CD14-positive monocyte (primary cell): ENCODE results near the gene NTRK2. TPM values are rescaled to one million over a fixed set of nuclear protein-coding genes. Genes with fewer than 3 reads are reported as not detected.

Experiments used
- DNase-seq, 3 donors: peaks; one replicate each; pipeline ENCODE4 v3.0.0-alpha.2; 2011 to 2022
- H2AFZ ChIP-seq: 2 replicates; pipeline ENCODE4 v1.6.0; 2012; ENCODE audit warnings: mild to moderate bottlenecking, low read depth, low read length, inconsistent platforms; ENCODE audit not compliant: insufficient read depth, poor library complexity, severe bottlenecking
- H3K27ac ChIP-seq, 2 donors: 1 replicate in 1 of 2; 2 replicates in 1 of 2; pipeline ENCODE4 v1.5.1; 2012 to 2013; ENCODE audit warnings: low read length in 2 of 2, control low read depth in 1 of 2, inconsistent platforms in 1 of 2, low read depth in 1 of 2, mild to moderate bottlenecking in 1 of 2
- H3K27me3 ChIP-seq, 2 donors: one replicate each; pipeline versions ENCODE4 v1.6.0 to v1.6.1; 2011 to 2013; ENCODE audit warnings: low read length in 2 of 2; ENCODE audit not compliant: control insufficient read depth in 2 of 2, insufficient read depth in 2 of 2
- H3K36me3 ChIP-seq, 2 donors: replicated peaks in 1 of 2; 1 replicate in 1 of 2; 2 replicates in 1 of 2; pipeline versions ENCODE4 v1.5.1 to v1.6.1; 2012 to 2013; ENCODE audit warnings: low read length in 2 of 2, control low read depth in 1 of 2, inconsistent platforms in 1 of 2, mild to moderate bottlenecking in 1 of 2; ENCODE audit not compliant: insufficient read depth in 2 of 2, control insufficient read depth in 1 of 2
- H3K4me1 ChIP-seq, 2 donors: 1 replicate in 1 of 2; 2 replicates in 1 of 2; pipeline versions ENCODE4 v1.5.1 to v1.6.1; 2012 to 2013; ENCODE audit warnings: low read length in 2 of 2, control low read depth in 1 of 2, inconsistent platforms in 1 of 2, mild to moderate bottlenecking in 1 of 2, moderate library complexity in 1 of 2; ENCODE audit not compliant: insufficient read depth in 2 of 2, control insufficient read depth in 1 of 2
- H3K4me2 ChIP-seq: replicated peaks from 2 replicates; pipeline ENCODE3; 2012; ENCODE audit warnings: low read length, moderate library complexity, mild to moderate bottlenecking; ENCODE audit not compliant: poor library complexity, severe bottlenecking; ENCODE audit errors: extremely low read depth
- H3K4me3 ChIP-seq, 3 experiments: fragments of 200-600 bp in 1 of 3; sonication (generic) in 1 of 3; replicated peaks in 1 of 3; 1 replicate in 2 of 3; 2 replicates in 1 of 3; pipeline ENCODE4 v1.5.1; 2011 to 2013; ENCODE audit warnings: low read length in 3 of 3, mild to moderate bottlenecking in 3 of 3, control low read depth in 2 of 3, low read depth in 2 of 3, inconsistent platforms in 1 of 3, moderate library complexity in 1 of 3
- H3K79me2 ChIP-seq: 2 replicates; pipeline ENCODE4 v1.6.0; 2012; ENCODE audit warnings: mild to moderate bottlenecking, control low read depth, inconsistent platforms, low read length, moderate library complexity; ENCODE audit not compliant: insufficient read depth
- H3K9ac ChIP-seq: 2 replicates; pipeline ENCODE4 v1.6.0; 2017; ENCODE audit warnings: low read length, mild to moderate bottlenecking; ENCODE audit not compliant: insufficient read depth, poor library complexity, severe bottlenecking
- H3K9me3 ChIP-seq, 2 donors: replicated peaks in 1 of 2; 1 replicate in 1 of 2; 2 replicates in 1 of 2; pipeline versions ENCODE4 v1.5.1 to v1.6.1; 2012 to 2013; ENCODE audit warnings: low read length in 2 of 2, control low read depth in 1 of 2; ENCODE audit not compliant: control insufficient read depth in 1 of 2, insufficient read depth in 1 of 2
- H4K20me1 ChIP-seq: 2 replicates; pipeline ENCODE4 v1.6.0; 2012; ENCODE audit warnings: mild to moderate bottlenecking, low read length, control low read depth, moderate library complexity; ENCODE audit not compliant: insufficient read depth
- H3K27ac Mint-ChIP-seq, 7 donors: one replicate each; pipeline ENCODE4 v1.8.0; 2020; ENCODE audit warnings: mild to moderate bottlenecking in 7 of 7, mixed read lengths in 7 of 7, moderate library complexity in 6 of 7, inconsistent platforms in 2 of 7
- H3K27me3 Mint-ChIP-seq, 3 donors: one replicate each; pipeline ENCODE4 v1.8.0; 2021 to 2022; ENCODE audit warnings: low read depth in 3 of 3, mild to moderate bottlenecking in 3 of 3, mixed read lengths in 3 of 3, moderate library complexity in 3 of 3, inconsistent platforms in 1 of 3
- H3K36me3 Mint-ChIP-seq, 2 donors: one replicate each; pipeline ENCODE4 v1.8.0; 2020; ENCODE audit warnings: mixed read lengths in 2 of 2, inconsistent platforms in 1 of 2, mild to moderate bottlenecking in 1 of 2
- H3K4me1 Mint-ChIP-seq: one replicate; pipeline ENCODE4 v1.8.0; 2020; ENCODE audit warnings: mild to moderate bottlenecking, mixed read lengths
- H3K4me3 Mint-ChIP-seq, 2 donors: one replicate each; pipeline ENCODE4 v1.8.0; 2020; ENCODE audit warnings: mild to moderate bottlenecking in 2 of 2, mixed read lengths in 2 of 2, moderate library complexity in 1 of 2
- H3K9me3 Mint-ChIP-seq, 7 donors: one replicate each; pipeline ENCODE4 v1.8.0; 2020 to 2022; ENCODE audit warnings: mixed read lengths in 7 of 7, mild to moderate bottlenecking in 6 of 7, moderate library complexity in 6 of 7, inconsistent platforms in 2 of 7
- WGBS: methylation state at CpG from one replicate; pipeline ENCODE4 v1.1.5; 2013; ENCODE audit warnings: missing lambda C conversion rate; ENCODE audit not compliant: insufficient coverage; 5-methylcytosine and 5-hydroxymethylcytosine counted together
- intact Hi-C, 2 donors: fragments of 100-400 bp; cut with micrococcal nuclease; formaldehyde crosslinking; loops; one replicate each; pipeline versions ENCODE4 v1.15.0 to v1.15.1; 2023
- polyA plus RNA-seq, 3 donors: library from polyadenylated mRNA; depleted of rRNA in 1 of 3; unstranded in 2 of 3; stranded (reverse) in 1 of 3; fragments of 300-500 nt in 2 of 3; fragments of >200 nt in 1 of 3; fragmentation: Illumina TruSeq in 2 of 3; gene quantifications; 1 replicate in 2 of 3; 2 replicates in 1 of 3; pipeline ENCODE4 v1.2.3, GENCODE V29; 2012 to 2021
- TF ChIP-seq, protein P1 (sequence below): fragments of 200-600 bp; IDR thresholded peaks from one replicate; pipeline ENCODE4 v1.8.0; 2022; ENCODE audit warnings: antibody characterized with exemption, mild to moderate bottlenecking

The NTRK2 gene
- polyA plus RNA-seq, 3 donors = not detected

DNA sequence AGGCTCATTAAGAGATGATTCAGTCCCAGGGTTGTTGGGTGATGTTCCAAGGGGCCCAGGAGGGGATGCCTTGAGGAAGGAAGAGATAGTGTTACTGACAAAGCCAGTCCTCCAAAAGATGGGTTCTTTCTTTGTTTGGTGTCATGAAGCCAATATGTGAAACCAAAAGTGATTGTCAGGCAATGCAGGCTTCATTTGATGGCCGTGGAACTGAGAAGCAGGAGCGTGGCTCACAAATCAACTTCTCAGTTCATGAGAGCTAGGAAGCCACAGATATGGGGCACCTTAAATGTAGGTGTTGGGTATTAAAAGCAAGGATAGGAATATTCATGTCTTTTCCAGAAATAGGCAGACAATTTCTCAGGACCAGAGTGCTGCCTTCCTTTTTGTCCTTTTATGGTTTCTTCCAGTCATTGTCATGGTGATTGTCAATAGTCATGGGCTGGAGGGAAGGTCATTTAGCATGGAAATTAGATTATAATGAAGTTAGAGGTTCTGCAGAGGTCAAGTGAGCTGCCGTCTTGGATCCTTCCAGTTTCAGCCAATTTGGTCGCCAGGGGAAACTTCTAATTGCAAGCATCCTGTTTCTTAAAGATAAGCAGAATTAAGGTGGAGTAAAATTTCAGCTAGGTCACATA lies 393.0 kb downstream of the NTRK2 start:
- DNase-seq = no peak
- Histone ChIP-seq H3K9ac (no peak overlapping the region), H3K27ac (no peak overlapping the region), H3K4me2 (no peak overlapping the region), H3K4me1 (no peaks in the 10 kb centered on the region), H3K79me2 (no peaks in the 10 kb centered on the region), H4K20me1 (no peaks in the 10 kb centered on the region), H3K27me3 (no peaks in the 10 kb centered on the region), H3K36me3 (no peaks in the 10 kb centered on the region), H2AFZ (no peak overlapping the region), H3K9me3 (peaks cover 0 to 5% of the 10 kb centered on the region in 2 donors), H3K4me3 (no peak overlapping the region)
- WGBS = 74% methylated on average over 3 of the region's 4 CpGs
- no peak overlapping the region for H3K4me3 Mint-ChIP-seq
- H3K27ac Mint-ChIP-seq = no peak overlapping the region
- intact Hi-C loops = no loop called here
- no peaks in the 10 kb centered on the region for H3K36me3 Mint-ChIP-seq
- peaks cover 0 to 11% (median 4%) of the 10 kb centered on the region in 7 donors for H3K9me3 Mint-ChIP-seq
- TF ChIP-seq, protein P1, sequence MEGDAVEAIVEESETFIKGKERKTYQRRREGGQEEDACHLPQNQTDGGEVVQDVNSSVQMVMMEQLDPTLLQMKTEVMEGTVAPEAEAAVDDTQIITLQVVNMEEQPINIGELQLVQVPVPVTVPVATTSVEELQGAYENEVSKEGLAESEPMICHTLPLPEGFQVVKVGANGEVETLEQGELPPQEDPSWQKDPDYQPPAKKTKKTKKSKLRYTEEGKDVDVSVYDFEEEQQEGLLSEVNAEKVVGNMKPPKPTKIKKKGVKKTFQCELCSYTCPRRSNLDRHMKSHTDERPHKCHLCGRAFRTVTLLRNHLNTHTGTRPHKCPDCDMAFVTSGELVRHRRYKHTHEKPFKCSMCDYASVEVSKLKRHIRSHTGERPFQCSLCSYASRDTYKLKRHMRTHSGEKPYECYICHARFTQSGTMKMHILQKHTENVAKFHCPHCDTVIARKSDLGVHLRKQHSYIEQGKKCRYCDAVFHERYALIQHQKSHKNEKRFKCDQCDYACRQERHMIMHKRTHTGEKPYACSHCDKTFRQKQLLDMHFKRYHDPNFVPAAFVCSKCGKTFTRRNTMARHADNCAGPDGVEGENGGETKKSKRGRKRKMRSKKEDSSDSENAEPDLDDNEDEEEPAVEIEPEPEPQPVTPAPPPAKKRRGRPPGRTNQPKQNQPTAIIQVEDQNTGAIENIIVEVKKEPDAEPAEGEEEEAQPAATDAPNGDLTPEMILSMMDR = no peak
- peaks cover 0 to 2% (median 0%) of the 10 kb centered on the region in 3 donors for H3K27me3 Mint-ChIP-seq
- H3K4me1 Mint-ChIP-seq = no peaks in the 10 kb centered on the region

DNA sequence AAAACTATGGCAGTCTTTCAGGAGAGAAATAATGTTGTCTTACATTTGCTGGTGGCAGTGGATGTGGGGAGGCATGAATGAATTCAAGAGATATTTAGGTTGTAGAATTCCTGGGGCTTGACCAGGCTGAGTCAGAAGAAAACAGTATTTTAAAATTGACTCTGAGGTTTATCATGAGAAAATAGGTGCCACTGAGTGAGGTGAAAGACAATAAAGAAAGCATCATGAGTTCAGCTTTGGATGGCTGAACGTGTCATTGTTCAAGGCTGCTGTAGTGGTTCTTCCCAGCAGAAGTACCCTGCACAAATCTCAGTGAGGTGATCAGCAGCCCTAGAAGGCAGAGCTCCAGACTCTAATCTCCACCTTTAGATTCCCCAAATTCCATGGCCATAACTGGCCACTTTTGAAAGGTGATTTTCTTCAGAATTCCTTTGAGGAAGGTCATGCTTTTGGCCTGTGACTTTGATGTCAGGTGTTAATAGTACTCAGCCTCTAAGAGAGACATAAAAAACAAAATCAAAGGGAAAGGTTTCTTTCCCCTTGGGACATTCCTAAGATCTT lies 395.4 kb downstream of the NTRK2 start:
- H3K27ac ChIP-seq = no peak overlapping the region
- Mint-ChIP-seq H3K4me3 (no peak overlapping the region), H3K9me3 (peaks cover 0 to 9% (median 4%) of the 10 kb centered on the region in 7 donors), H3K36me3 (no peaks in the 10 kb centered on the region), H3K27ac (no peak overlapping the region), H3K4me1 (no peaks in the 10 kb centered on the region), H3K27me3 (no peaks in the 10 kb centered on the region)
- H3K79me2 ChIP-seq = no peaks in the 10 kb centered on the region
- no peak overlapping the region for H3K4me2 ChIP-seq
- WGBS = 92% methylated on average over 1 of the region's 1 CpG
- no peaks in the 10 kb centered on the region for H3K36me3 ChIP-seq
- TF ChIP-seq, protein P1 = no peak
- H4K20me1 ChIP-seq = no peaks in the 10 kb centered on the region
- no peak overlapping the region for H3K9ac ChIP-seq
- intact Hi-C loops = no loop called here
- H3K4me3 ChIP-seq = no peak overlapping the region
- no peak overlapping the region for H2AFZ ChIP-seq
- DNase-seq = no peak
- peaks cover 0 to 5% of the 10 kb centered on the region in 2 donors for H3K9me3 ChIP-seq
- H3K27me3 ChIP-seq = no peaks in the 10 kb centered on the region
- H3K4me1 ChIP-seq = no peaks in the 10 kb centered on the region
